T-cell (primary cell): ENCODE data around the gene SLCO2A1. TPM values are rescaled to one million over a fixed set of nuclear protein-coding genes. Genes with fewer than 3 reads are reported as not detected.

Source experiments
- ATAC-seq, 4 experiments: fragments of 200-7000 bp in 3 of 4; fragments of 150-1000 bp in 1 of 4; cut with Tn5 transposase; replicated peaks in 1 of 4; 1 replicate in 3 of 4; 2 replicates in 1 of 4; pipeline ENCODE4 v1.10.0; 2021; ENCODE audit warnings: moderate library complexity in 3 of 4, mild to moderate bottlenecking in 2 of 4, moderate number of reproducible peaks in 1 of 4
- CTCF ChIA-PET, 2 donors: fragments of 300-600 bp; sonication (Branson Sonifier 250); formaldehyde crosslinking; loops; one replicate each; lab custom pipeline; 2022; ENCODE audit warnings: antibody characterized with exemption in 2 of 2; lab: Charles Lee
- POLR2A ChIA-PET, 2 donors: fragments of 300-600 bp; sonication (Branson Sonifier 250); formaldehyde crosslinking; loops; one replicate each; lab custom pipeline; 2022; ENCODE audit warnings: antibody characterized with exemption in 2 of 2; lab: Charles Lee
- DNase-seq, 35 experiments: peaks; one replicate each; pipeline versions ENCODE4 v3.0.0 to v3.0.0-alpha.2; 2013 to 2023
- H3K27ac ChIP-seq: one replicate; pipeline ENCODE4 v1.5.1; 2013; ENCODE audit warnings: low read length
- H3K27me3 ChIP-seq, 2 experiments: replicated peaks in 1 of 2; 1 replicate in 1 of 2; 2 replicates in 1 of 2; pipeline versions ENCODE4 v1.6.1 to v1.7.0; 2013; ENCODE audit warnings: low read length in 1 of 2, mixed read lengths in 1 of 2; ENCODE audit not compliant: control insufficient read depth in 2 of 2, insufficient read depth in 2 of 2; ENCODE audit errors: extremely low read depth in 1 of 2
- H3K36me3 ChIP-seq, 2 donors: 1 replicate in 1 of 2; 2 replicates in 1 of 2; pipeline versions ENCODE4 v1.6.1 to v1.7.0; 2013; ENCODE audit warnings: low read length in 1 of 2; ENCODE audit not compliant: control insufficient read depth in 2 of 2, insufficient read depth in 1 of 2; ENCODE audit errors: extremely low read depth in 1 of 2
- H3K4me1 ChIP-seq, 2 experiments: 1 replicate in 1 of 2; 2 replicates in 1 of 2; pipeline versions ENCODE4 v1.6.1 to v1.7.0; 2013; ENCODE audit warnings: low read length in 2 of 2, mixed read lengths in 1 of 2; ENCODE audit not compliant: insufficient read depth in 2 of 2, control insufficient read depth in 1 of 2; ENCODE audit errors: extremely low read depth in 1 of 2
- H3K4me3 ChIP-seq, 2 donors: 1 replicate in 1 of 2; 2 replicates in 1 of 2; pipeline versions ENCODE4 v1.5.1 to v1.7.0; 2013; ENCODE audit warnings: mild to moderate bottlenecking in 2 of 2, low read length in 1 of 2, moderate library complexity in 1 of 2; ENCODE audit not compliant: control insufficient read depth in 1 of 2; ENCODE audit errors: extremely low read depth in 1 of 2
- H3K9me3 ChIP-seq: 2 replicates; pipeline ENCODE4 v1.7.0; 2013
- H3K27ac Mint-ChIP-seq, 2 donors: one replicate each; pipeline ENCODE4 v1.8.0; 2020 to 2021; ENCODE audit warnings: mild to moderate bottlenecking in 2 of 2, mixed read lengths in 2 of 2
- H3K27me3 Mint-ChIP-seq, 2 donors: one replicate each; pipeline ENCODE4 v1.8.0; 2021 to 2022; ENCODE audit warnings: mixed read lengths in 2 of 2
- H3K36me3 Mint-ChIP-seq: one replicate; pipeline ENCODE4 v1.8.0; 2021; ENCODE audit warnings: mixed read lengths
- H3K4me1 Mint-ChIP-seq, 3 donors: one replicate each; pipeline ENCODE4 v1.8.0; 2020 to 2022; ENCODE audit warnings: mixed read lengths in 3 of 3, mild to moderate bottlenecking in 1 of 3
- H3K4me3 Mint-ChIP-seq, 3 donors: one replicate each; pipeline ENCODE4 v1.8.0; 2020 to 2022; ENCODE audit warnings: mild to moderate bottlenecking in 3 of 3, mixed read lengths in 3 of 3, moderate library complexity in 3 of 3
- H3K9me3 Mint-ChIP-seq, 3 donors: one replicate each; pipeline ENCODE4 v1.8.0; 2020 to 2022; ENCODE audit warnings: mixed read lengths in 3 of 3
- WGBS: methylation state at CpG from one replicate; pipeline ENCODE4 v1.1.5; 2013; ENCODE audit warnings: missing lambda C conversion rate; ENCODE audit not compliant: insufficient coverage; 5-methylcytosine and 5-hydroxymethylcytosine counted together
- total RNA-seq, 35 experiments: library from RNA in 6 of 35; stranded (reverse) in 6 of 35; fragments of 120-200 nt in 1 of 35; gene quantifications; one replicate each; pipeline versions ENCODE4 v1.2.1 to v1.2.4 and lab custom pipeline; 2013 to 2026

The SLCO2A1 gene
- total RNA-seq, 5 donors from 2014 or later (not counting 1 experiment from before 2014, with no cell fraction given) = 0.18 to 0.39 (median 0.25) TPM; not detected in 2

- CTCF ChIA-PET = no interaction called here
- H3K27ac ChIP-seq = no peak overlapping the region
Measured at GRCh38 chr3:133926736-133927539, 102.8 kb downstream of the SLCO2A1 start.

GRCh38 chr3:133925960-133926735 lies 103.6 kb downstream of the SLCO2A1 start:
- ChIA-PET POLR2A (no interaction called here), CTCF (interaction anchor here in 1 of 2 donors (0.6 kb wide), 1 partner anchor 108 kb away, joined by 6 read pairs; no protein-coding TSS in a partner anchor)
- Histone ChIP-seq H3K4me1 (peaks cover 5 to 15% of the 10 kb centered on the region in 2 experiments), H3K9me3 (no peaks in the 10 kb centered on the region), H3K36me3 (no peaks in the 10 kb centered on the region), H3K4me3 (no peak overlapping the region), H3K27me3 (peaks cover 0 to 24% of the 10 kb centered on the region in 2 experiments), H3K27ac (no peak overlapping the region)
- Mint-ChIP-seq H3K27me3 (peaks cover 12 to 19% of the 10 kb centered on the region in 2 donors), H3K27ac (no peak overlapping the region), H3K4me1 (peaks cover 5 to 8% (median 6%) of the 10 kb centered on the region in 3 donors), H3K9me3 (no peaks in the 10 kb centered on the region), H3K36me3 (no peaks in the 10 kb centered on the region), H3K4me3 (peak overlapping the region; percentile 18 to 43 (median 37))
- 98% methylated on average over 8 of the region's 10 CpGs for WGBS
- DNase-seq = no peak
- no peak for ATAC-seq

More at GRCh38 chr3:133926736-133927539, 102.8 kb downstream of the SLCO2A1 start:
- Histone ChIP-seq H3K9me3 (no peaks in the 10 kb centered on the region), H3K36me3 (no peaks in the 10 kb centered on the region), H3K4me1 (peaks cover 5 to 15% of the 10 kb centered on the region in 2 experiments), H3K4me3 (peak overlapping the region; percentile 44 to 72), H3K27me3 (peaks cover 0 to 24% of the 10 kb centered on the region in 2 experiments)
- Mint-ChIP-seq H3K9me3 (no peaks in the 10 kb centered on the region), H3K27me3 (peaks cover 12 to 15% of the 10 kb centered on the region in 2 donors), H3K27ac (no peak overlapping the region), H3K4me3 (peak overlapping the region; percentile 63 to 70 (median 66)), H3K36me3 (no peaks in the 10 kb centered on the region), H3K4me1 (peaks cover 5 to 8% (median 6%) of the 10 kb centered on the region in 3 donors)
- no peak for DNase-seq
- POLR2A ChIA-PET = no interaction called here
- WGBS = 34% methylated on average over 32 of the region's 34 CpGs
- peak in 1 of 4 experiments; percentile 2 for ATAC-seq

GRCh38 chr3:133924041-133924440 lies 105.7 kb downstream of the SLCO2A1 start:
- Mint-ChIP-seq H3K4me1 (peaks cover 5 to 8% (median 6%) of the 10 kb centered on the region in 3 donors), H3K27me3 (peaks cover 8 to 27% of the 10 kb centered on the region in 2 donors), H3K36me3 (no peaks in the 10 kb centered on the region), H3K27ac (no peak overlapping the region), H3K4me3 (no peak overlapping the region), H3K9me3 (no peaks in the 10 kb centered on the region)
- Histone ChIP-seq H3K27me3 (peaks cover 0 to 20% of the 10 kb centered on the region in 2 experiments), H3K4me3 (no peak overlapping the region), H3K9me3 (no peaks in the 10 kb centered on the region), H3K4me1 (peaks cover 5 to 15% of the 10 kb centered on the region in 2 experiments), H3K36me3 (no peaks in the 10 kb centered on the region), H3K27ac (no peak overlapping the region)
- ChIA-PET POLR2A (no interaction called here), CTCF (no interaction called here)
- ATAC-seq (no peak), DNase-seq (no peak)
- WGBS = no CpG with 5 or more reads among the region's 4 CpGs

- no peak overlapping the region for H3K4me3 Mint-ChIP-seq
- WGBS = 100% methylated on average over 1 of the region's 1 CpG
- peaks cover 0 to 2% (median 0%) of the 10 kb centered on the region in 3 donors for H3K4me1 Mint-ChIP-seq
- no peak for ATAC-seq
- H3K36me3 Mint-ChIP-seq = peaks cover 5% of the 10 kb centered on the region
- no peaks in the 10 kb centered on the region for H3K4me1 ChIP-seq
- no peak overlapping the region for H3K4me3 ChIP-seq
- H3K27ac ChIP-seq = no peak overlapping the region
- ChIA-PET CTCF (interaction anchor here in 1 of 2 donors (0.6 kb wide), 1 partner anchor 103 kb away, joined by 4 read pairs; no protein-coding TSS in a partner anchor), POLR2A (no interaction called here)
- DNase-seq = no peak
- peaks cover 0 to 7% of the 10 kb centered on the region in 2 experiments for H3K27me3 ChIP-seq
- no peaks in the 10 kb centered on the region for H3K36me3 ChIP-seq
- H3K9me3 ChIP-seq = no peaks in the 10 kb centered on the region
- H3K9me3 Mint-ChIP-seq = peaks cover 0 to 6% (median 0%) of the 10 kb centered on the region in 3 donors
- peaks cover 8 to 26% of the 10 kb centered on the region in 2 donors for H3K27me3 Mint-ChIP-seq
- H3K27ac Mint-ChIP-seq = no peak overlapping the region
Measured at GRCh38 chr3:133921592-133921991, 108.1 kb downstream of the SLCO2A1 start.

GRCh38 chr3:133917144-133917543 lies 112.6 kb downstream of the SLCO2A1 start:
- ATAC-seq = no peak
- POLR2A ChIA-PET = no interaction called here
- Mint-ChIP-seq H3K36me3 (peaks cover 5% of the 10 kb centered on the region), H3K27me3 (peaks cover 14 to 40% of the 10 kb centered on the region in 2 donors), H3K9me3 (peaks cover 0 to 6% (median 0%) of the 10 kb centered on the region in 3 donors), H3K4me1 (no peaks in the 10 kb centered on the region), H3K4me3 (no peak overlapping the region), H3K27ac (no peak overlapping the region)
- DNase-seq = no peak
- Histone ChIP-seq H3K36me3 (no peaks in the 10 kb centered on the region), H3K27ac (no peak overlapping the region), H3K9me3 (no peaks in the 10 kb centered on the region), H3K27me3 (peaks cover 0 to 18% of the 10 kb centered on the region in 2 experiments), H3K4me1 (no peaks in the 10 kb centered on the region), H3K4me3 (no peak overlapping the region)
- CTCF ChIA-PET = no interaction called here
